Measurements from ENCODE around the gene DHODH.
"Not testable (repeated sequence)": the region's sequence is repeated elsewhere in the genome, so short reads cannot be mapped to it uniquely, and the experiment has no call there.

DNA sequence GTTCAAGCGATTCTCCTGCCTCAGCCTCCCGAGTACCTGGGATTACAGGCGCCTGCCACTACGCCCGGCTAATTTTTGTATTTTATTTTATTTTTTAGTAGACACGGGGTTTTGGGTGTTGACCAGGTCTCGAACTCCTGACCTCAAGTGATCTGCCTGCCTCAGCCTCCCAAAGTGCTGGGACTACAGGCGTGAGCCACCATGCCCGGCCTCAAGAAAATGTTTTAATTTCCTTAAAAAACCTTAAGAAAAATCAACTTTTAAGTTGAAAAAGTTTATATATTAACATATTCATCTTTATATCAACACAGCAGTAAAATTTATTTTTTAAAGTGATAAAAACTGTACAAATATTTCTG, 500 bp upstream of the DHODH start:
- TF ChIP-seq ZBTB7A (tag by site-specific recombination; IDR thresholded peaks at IDR 0.05; ENCODE audit: low read depth); ZNF785 (tag by site-specific recombination; IDR thresholded peaks at IDR 0.05); MZF1 (tag by site-specific recombination; IDR thresholded peaks at IDR 0.05; ENCODE audit: borderline replicate concordance); ZNF175 (tag by site-specific recombination; IDR thresholded peaks at IDR 0.05); SP2 (tag by site-specific recombination; IDR thresholded peaks at IDR 0.05); ZNF791 (tag by site-specific recombination; IDR thresholded peaks at IDR 0.05); ZNF624 (tag by site-specific recombination; IDR thresholded peaks at IDR 0.05); ZNF266 (tag by site-specific recombination; IDR thresholded peaks at IDR 0.05; ENCODE audit: low read depth): not testable (repeated sequence)
- TF ChIP-seq, protein P1, sequence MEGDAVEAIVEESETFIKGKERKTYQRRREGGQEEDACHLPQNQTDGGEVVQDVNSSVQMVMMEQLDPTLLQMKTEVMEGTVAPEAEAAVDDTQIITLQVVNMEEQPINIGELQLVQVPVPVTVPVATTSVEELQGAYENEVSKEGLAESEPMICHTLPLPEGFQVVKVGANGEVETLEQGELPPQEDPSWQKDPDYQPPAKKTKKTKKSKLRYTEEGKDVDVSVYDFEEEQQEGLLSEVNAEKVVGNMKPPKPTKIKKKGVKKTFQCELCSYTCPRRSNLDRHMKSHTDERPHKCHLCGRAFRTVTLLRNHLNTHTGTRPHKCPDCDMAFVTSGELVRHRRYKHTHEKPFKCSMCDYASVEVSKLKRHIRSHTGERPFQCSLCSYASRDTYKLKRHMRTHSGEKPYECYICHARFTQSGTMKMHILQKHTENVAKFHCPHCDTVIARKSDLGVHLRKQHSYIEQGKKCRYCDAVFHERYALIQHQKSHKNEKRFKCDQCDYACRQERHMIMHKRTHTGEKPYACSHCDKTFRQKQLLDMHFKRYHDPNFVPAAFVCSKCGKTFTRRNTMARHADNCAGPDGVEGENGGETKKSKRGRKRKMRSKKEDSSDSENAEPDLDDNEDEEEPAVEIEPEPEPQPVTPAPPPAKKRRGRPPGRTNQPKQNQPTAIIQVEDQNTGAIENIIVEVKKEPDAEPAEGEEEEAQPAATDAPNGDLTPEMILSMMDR (tag by site-specific recombination; IDR thresholded peaks at IDR 0.05) = not testable (repeated sequence)
- TF ChIP-seq, protein P2, sequence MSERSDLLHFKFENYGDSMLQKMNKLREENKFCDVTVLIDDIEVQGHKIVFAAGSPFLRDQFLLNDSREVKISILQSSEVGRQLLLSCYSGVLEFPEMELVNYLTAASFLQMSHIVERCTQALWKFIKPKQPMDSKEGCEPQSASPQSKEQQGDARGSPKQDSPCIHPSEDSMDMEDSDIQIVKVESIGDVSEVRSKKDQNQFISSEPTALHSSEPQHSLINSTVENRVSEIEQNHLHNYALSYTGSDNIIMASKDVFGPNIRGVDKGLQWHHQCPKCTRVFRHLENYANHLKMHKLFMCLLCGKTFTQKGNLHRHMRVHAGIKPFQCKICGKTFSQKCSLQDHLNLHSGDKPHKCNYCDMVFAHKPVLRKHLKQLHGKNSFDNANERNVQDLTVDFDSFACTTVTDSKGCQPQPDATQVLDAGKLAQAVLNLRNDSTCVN (tag by site-specific recombination; optimal IDR thresholded peaks at IDR 0.05) = not testable (repeated sequence)
- TF ChIP-seq, protein P3, sequence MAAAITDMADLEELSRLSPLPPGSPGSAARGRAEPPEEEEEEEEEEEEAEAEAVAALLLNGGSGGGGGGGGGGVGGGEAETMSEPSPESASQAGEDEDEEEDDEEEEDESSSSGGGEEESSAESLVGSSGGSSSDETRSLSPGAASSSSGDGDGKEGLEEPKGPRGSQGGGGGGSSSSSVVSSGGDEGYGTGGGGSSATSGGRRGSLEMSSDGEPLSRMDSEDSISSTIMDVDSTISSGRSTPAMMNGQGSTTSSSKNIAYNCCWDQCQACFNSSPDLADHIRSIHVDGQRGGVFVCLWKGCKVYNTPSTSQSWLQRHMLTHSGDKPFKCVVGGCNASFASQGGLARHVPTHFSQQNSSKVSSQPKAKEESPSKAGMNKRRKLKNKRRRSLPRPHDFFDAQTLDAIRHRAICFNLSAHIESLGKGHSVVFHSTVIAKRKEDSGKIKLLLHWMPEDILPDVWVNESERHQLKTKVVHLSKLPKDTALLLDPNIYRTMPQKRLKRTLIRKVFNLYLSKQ (tag by site-specific recombination; IDR thresholded peaks at IDR 0.05; ENCODE audit: borderline replicate concordance) = not testable (repeated sequence)
- TF ChIP-seq, protein P4, sequence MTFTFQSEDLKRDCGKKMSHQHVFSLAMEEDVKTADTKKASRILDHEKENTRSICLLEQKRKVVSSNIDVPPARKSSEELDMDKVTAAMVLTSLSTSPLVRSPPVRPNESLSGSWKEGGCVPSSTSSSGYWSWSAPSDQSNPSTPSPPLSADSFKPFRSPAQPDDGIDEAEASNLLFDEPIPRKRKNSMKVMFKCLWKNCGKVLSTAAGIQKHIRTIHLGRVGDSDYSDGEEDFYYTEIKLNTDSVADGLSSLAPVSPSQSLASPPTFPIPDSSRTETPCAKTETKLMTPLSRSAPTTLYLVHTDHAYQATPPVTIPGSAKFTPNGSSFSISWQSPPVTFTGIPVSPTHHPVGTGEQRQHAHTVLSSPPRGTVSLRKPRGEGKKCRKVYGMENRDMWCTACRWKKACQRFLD (tag by site-specific recombination; IDR thresholded peaks at IDR 0.05) = not testable (repeated sequence)
